ENCODE measurements around the gene SLC15A2.

DNA sequence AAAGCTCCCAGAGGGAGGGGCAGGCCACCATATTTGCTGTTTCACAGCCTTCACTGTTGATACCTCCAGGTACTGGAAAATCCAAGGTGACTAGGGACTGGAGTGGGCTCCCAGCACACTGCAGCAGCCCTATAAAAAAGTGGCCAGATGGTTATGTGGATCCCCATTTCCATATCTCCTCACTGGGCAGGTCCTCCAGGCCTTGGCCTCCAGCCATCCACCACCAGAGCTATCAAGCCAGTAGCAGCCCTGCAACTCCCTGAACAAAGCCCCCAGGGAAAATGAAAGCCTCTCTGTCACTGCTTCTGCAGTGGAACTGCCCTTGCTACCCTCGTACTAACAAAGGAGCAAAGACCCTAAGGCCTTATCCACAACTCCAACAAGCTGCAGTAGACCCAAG, 69.4 kb downstream of the SLC15A2 start:
- TF ChIP-seq POLR2A (IDR thresholded peaks at IDR 0.05; ENCODE audit: low read depth, low read length) = no peak
- no peak for TF ChIP-seq TAF1 (IDR thresholded peaks at IDR 0.05; ENCODE audit: low read depth, low read length)
- TF ChIP-seq POLR2AphosphoS5 (IDR thresholded peaks at IDR 0.05; ENCODE audit: low read depth, low read length) = no peak
- no peak for TF ChIP-seq SPI1 (IDR thresholded peaks at IDR 0.05; ENCODE audit: low read depth, low read length)
- no peak for TF ChIP-seq POU2F2 (IDR thresholded peaks at IDR 0.05; ENCODE audit: low read depth, low read length)
